Activated CD8-positive, alpha-beta memory T cell treated with anti-CD3 and anti-CD28 coated beads for 36 hours (primary cell): Measurements from ENCODE around the gene CFHR3. TPM values are rescaled to one million over a fixed set of nuclear protein-coding genes. Genes with fewer than 3 reads are reported as not detected.
"Not testable (repeated sequence)": the region's sequence is repeated elsewhere in the genome, so short reads cannot be mapped to it uniquely, and the experiment has no call there.

Experiments
- CTCF ChIA-PET: fragments of 350-600 bp; sonication (Branson Sonifier 250); formaldehyde crosslinking; loops from one replicate; lab custom pipeline; 2021; ENCODE audit warnings: antibody characterized with exemption; lab: Charles Lee
- POLR2A ChIA-PET: fragments of 350-600 bp; sonication (Branson Sonifier 250); formaldehyde crosslinking; loops from one replicate; lab custom pipeline; 2021; ENCODE audit warnings: antibody characterized with exemption; lab: Charles Lee
- total RNA-seq, 2 experiments: library from RNA; stranded (reverse); gene quantifications; one replicate each; pipeline ENCODE4 v1.2.3, GENCODE V29; 2021

The CFHR3 gene
- total RNA-seq, result not detected

GRCh38 chr1:196774603-196775002, at the start of gene CFHR3:
Gene CFHR3 (plus strand): TSS chr1:196774840. CDS start chr1:196774887, 47 bp downstream.
- ChIA-PET CTCF (no interaction called here), POLR2A (no interaction called here)

- POLR2A ChIA-PET, result no interaction called here
Observed at GRCh38 chr1:196732526-196732925, 42.1 kb upstream of the CFHR3 start.

GRCh38 chr1:196733091-196733970, 41.3 kb upstream of the CFHR3 start:
- ChIA-PET POLR2A (no interaction called here), CTCF (no interaction called here)

More at GRCh38 chr1:196732526-196732925, 42.1 kb upstream of the CFHR3 start:
- CTCF ChIA-PET, result no interaction called here

GRCh38 chr1:196734006-196734405, 40.6 kb upstream of the CFHR3 start:
- ChIA-PET POLR2A (no interaction called here), CTCF (no interaction called here)

GRCh38 chr1:196734460-196734859, 40.2 kb upstream of the CFHR3 start:
- ChIA-PET POLR2A (no interaction called here), CTCF (no interaction called here)

GRCh38 chr1:196738730-196739129, 35.9 kb upstream of the CFHR3 start:
- POLR2A ChIA-PET, result no interaction called here
- CTCF ChIA-PET, result no interaction called here

GRCh38 chr1:196743244-196743643, 31.4 kb upstream of the CFHR3 start:
- POLR2A ChIA-PET, CTCF ChIA-PET: not testable (repeated sequence)

GRCh38 chr1:196765019-196765740, 9.5 kb upstream of the CFHR3 start:
- POLR2A ChIA-PET, CTCF ChIA-PET: not testable (repeated sequence)

- CTCF ChIA-PET, POLR2A ChIA-PET: not testable (repeated sequence)
Observed at GRCh38 chr1:196769823-196770222, 4.8 kb upstream of the CFHR3 start.

GRCh38 chr1:196773713-196774112, 927 bp upstream of the CFHR3 start:
- POLR2A ChIA-PET, result no interaction called here
- CTCF ChIA-PET, result no interaction called here

GRCh38 chr1:196774175-196774574, 465 bp upstream of the CFHR3 start:
- POLR2A ChIA-PET, result no interaction called here
- CTCF ChIA-PET, result no interaction called here

GRCh38 chr1:196777603-196778002, 3.0 kb downstream of the CFHR3 start:
- CTCF ChIA-PET, result no interaction called here
- POLR2A ChIA-PET, result no interaction called here

- CTCF ChIA-PET, result no interaction called here
Observed at GRCh38 chr1:196779093-196779492, 4.5 kb downstream of the CFHR3 start.

GRCh38 chr1:196791252-196791651, 16.6 kb downstream of the CFHR3 start:
- CTCF ChIA-PET, POLR2A ChIA-PET: not testable (repeated sequence)

More at GRCh38 chr1:196779093-196779492, 4.5 kb downstream of the CFHR3 start:
- POLR2A ChIA-PET, result no interaction called here

GRCh38 chr1:196794103-196794502, 19.5 kb downstream of the CFHR3 start:
- POLR2A ChIA-PET, CTCF ChIA-PET: not testable (repeated sequence)

GRCh38 chr1:196797891-196798290, 23.3 kb downstream of the CFHR3 start:
- CTCF ChIA-PET, result no interaction called here

GRCh38 chr1:196801920-196802319, 27.3 kb downstream of the CFHR3 start:
- CTCF ChIA-PET, POLR2A ChIA-PET: not testable (repeated sequence)

More at GRCh38 chr1:196797891-196798290, 23.3 kb downstream of the CFHR3 start:
- POLR2A ChIA-PET, result no interaction called here

GRCh38 chr1:196808529-196809235, 34.0 kb downstream of the CFHR3 start:
- ChIA-PET POLR2A (no interaction called here), CTCF (no interaction called here)

- POLR2A ChIA-PET, CTCF ChIA-PET: not testable (repeated sequence)
Observed at GRCh38 chr1:196817442-196817841, 42.8 kb downstream of the CFHR3 start.

- CTCF ChIA-PET, POLR2A ChIA-PET: not testable (repeated sequence)
Observed at GRCh38 chr1:196819531-196819930, 44.9 kb downstream of the CFHR3 start, which contains the start of gene CFHR1. Gene CFHR1 (plus strand): TSS chr1:196819731. CDS start chr1:196819845, 114 bp downstream.
